GM19238 (cell line): ENCODE measurements around the gene ADGRG7.

Source experiments
- DNase-seq: peaks from one replicate; pipeline ENCODE4 v3.0.0; 2011; ENCODE audit warnings: low spot score; ENCODE audit not compliant: insufficient read length

The ADGRG7 gene

GRCh38 chr3:100600181-100601042 is 9.0 kb upstream of the ADGRG7 start:
- DNase-seq = no peak

- DNase-seq = no peak
Measured at GRCh38 chr3:100602506-100603444, 6.6 kb upstream of the ADGRG7 start.

- no peak for DNase-seq
Measured at GRCh38 chr3:100603469-100603868, 5.9 kb upstream of the ADGRG7 start.

- no peak for DNase-seq
Measured at GRCh38 chr3:100605358-100605757, 4.0 kb upstream of the ADGRG7 start.

GRCh38 chr3:100606894-100607512 is 2.4 kb upstream of the ADGRG7 start:
- no peak for DNase-seq

GRCh38 chr3:100609963-100610362 is 562 bp downstream of the ADGRG7 start:
- no peak for DNase-seq

GRCh38 chr3:100611221-100611620 is 1.8 kb downstream of the ADGRG7 start:
- no peak for DNase-seq

- no peak for DNase-seq
Measured at GRCh38 chr3:100613721-100614390, 4.5 kb downstream of the ADGRG7 start.

GRCh38 chr3:100614941-100615340 is 5.5 kb downstream of the ADGRG7 start:
- DNase-seq = no peak

- DNase-seq = no peak
Measured at GRCh38 chr3:100615684-100616083, 6.3 kb downstream of the ADGRG7 start.

GRCh38 chr3:100621251-100621650 is 11.8 kb downstream of the ADGRG7 start:
- no peak for DNase-seq

GRCh38 chr3:100627491-100627890 is 18.1 kb downstream of the ADGRG7 start:
- DNase-seq = no peak

GRCh38 chr3:100629421-100630127 is 20.2 kb downstream of the ADGRG7 start:
- no peak for DNase-seq

- DNase-seq = no peak
Measured at GRCh38 chr3:100630664-100631063, 21.3 kb downstream of the ADGRG7 start.

GRCh38 chr3:100631236-100631635 is 21.8 kb downstream of the ADGRG7 start:
- no peak for DNase-seq

- DNase-seq = no peak
Measured at GRCh38 chr3:100634493-100635272, 25.3 kb downstream of the ADGRG7 start.

GRCh38 chr3:100635273-100635701 is 25.9 kb downstream of the ADGRG7 start:
- DNase-seq = no peak

GRCh38 chr3:100637197-100637631 is 27.8 kb downstream of the ADGRG7 start:
- no peak for DNase-seq

- no peak for DNase-seq
Measured at GRCh38 chr3:100640633-100641032, 31.2 kb downstream of the ADGRG7 start.
